Stimulated activated CD8-positive, alpha-beta memory T cell treated with anti-CD3 and anti-CD28 coated beads, Interleukin-15, amount 100 ng/mL, for 4 hours (primary cell): Measurements from ENCODE around the gene ADAMTSL3.
"Not testable (repeated sequence)": the region's sequence is repeated elsewhere in the genome, so short reads cannot be mapped to it uniquely, and the experiment has no call there.

Experiments used
- DNase-seq, 2 donors: peaks; one replicate each; pipeline ENCODE4 v3.0.0-alpha.2; 2020; ENCODE audit warnings: low read depth in 2 of 2

The ADAMTSL3 gene

DNA sequence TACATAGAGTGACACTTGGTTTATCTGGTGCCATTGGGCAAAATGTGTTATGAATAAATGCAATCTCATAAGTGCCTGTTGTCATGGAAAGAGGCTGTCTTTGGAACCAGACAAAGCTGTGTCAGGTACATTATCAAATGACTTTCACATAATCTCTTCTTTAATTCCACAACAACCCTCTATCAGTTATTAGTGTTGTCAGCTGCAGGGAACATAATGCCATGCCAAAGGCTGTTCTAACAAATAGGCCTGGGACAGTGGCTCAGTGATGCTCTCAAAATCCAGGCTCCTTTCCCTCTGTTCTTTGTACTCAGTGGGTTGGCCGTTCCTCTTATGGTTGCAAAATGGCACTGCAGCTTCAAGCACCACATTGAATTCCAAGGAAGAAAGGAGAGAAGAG lies 91.8 kb downstream of the ADAMTSL3 start:
- no peak for DNase-seq

DNA sequence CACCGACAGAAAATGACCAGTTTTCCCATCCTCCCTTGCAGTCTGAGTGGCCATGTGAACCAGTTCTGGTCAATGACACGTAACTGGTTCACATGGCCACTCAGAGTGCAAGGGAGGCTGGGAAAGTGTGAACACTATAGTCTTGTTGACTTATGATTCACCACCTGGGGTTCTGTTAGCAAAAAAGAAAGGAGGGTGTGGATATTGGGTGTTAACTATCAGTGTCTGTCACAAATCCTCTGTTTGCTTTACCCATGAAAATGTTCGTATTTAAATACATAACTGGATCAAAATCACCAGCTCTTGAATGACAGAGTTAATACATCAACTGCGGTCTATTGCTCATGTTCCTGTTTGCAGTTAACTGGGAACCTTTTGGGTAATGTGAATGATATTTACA lies 92.3 kb downstream of the ADAMTSL3 start:
- DNase-seq: no peak

DNA sequence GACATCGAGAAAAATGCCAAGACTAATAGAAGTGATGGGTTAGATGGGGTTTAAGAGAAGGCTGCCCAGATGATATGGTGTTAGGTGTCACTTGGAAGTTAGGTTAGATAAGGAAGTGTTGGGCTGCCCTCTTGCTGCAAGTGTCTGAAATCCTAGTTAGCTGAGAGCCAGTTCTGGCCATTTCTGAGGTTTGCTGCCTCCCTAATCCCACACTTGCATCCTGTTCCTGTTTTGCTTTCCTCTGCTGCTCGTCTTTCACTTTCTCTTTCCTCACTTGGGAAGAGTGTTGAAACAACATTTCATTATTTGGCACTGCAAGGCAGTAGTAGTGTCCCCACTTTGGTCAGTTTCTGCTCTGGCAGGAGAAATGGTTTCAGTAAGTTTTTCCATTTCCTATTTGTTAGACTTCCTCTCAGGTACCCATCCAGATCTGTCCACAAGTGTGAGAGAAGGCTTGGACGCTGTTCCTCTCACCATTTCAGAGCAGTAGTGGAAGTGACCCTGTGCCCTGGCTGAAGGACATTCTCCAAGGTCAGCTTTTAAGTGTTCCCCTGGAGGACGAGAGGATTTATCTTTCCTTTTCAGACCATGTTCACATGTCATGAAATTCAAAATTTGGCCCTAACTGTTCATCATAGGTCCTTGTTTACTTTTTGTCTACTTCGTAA lies 93.3 kb downstream of the ADAMTSL3 start:
- no peak for DNase-seq

DNA sequence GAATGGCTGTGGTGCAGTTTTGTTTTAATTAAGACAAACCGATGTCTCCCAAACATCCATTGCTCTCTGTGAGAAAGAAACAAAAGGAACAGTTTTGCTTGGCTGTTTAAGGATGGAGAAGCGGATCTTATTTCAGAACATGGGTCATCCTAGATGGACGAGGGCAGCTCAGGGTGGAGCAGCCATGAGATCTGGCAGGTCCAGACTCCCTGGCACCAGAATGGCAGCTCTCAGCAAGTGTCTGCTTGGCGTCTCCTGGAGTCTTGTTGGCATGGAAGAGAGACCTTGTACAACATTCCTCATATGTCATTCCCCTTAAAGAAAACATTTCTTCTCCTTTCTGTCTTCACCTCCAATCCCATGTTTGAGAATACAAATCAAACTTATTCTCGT lies 93.8 kb downstream of the ADAMTSL3 start:
- no peak for DNase-seq

DNA sequence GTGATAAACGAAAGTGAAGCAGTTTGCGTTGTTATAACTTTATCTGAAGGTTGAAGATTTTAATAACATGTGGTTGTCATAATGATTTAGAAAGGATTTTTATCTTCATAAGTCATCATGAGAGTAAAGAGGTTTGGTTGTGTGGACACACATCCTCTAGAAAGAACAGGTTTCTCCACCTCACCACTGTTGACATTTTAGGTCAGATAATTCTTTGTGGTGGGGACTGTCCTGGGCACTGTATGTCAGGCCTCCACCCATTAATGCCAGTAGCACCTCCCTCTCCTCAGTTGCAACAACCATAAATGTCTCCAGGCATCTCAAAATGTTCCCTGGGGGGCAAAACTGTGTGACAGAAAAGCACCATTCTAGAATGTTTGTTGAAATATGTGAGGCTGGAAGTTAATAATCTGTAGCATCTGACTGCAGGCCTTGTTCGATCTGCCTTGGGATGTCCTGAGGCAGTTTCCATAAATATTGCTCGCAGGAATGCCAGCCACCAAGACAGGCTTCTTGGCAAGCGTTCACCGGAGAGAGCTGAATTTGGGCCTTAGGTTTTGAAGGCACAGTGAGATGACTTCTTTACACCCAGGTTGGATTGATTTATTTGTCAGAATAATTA lies 100.1 kb downstream of the ADAMTSL3 start:
- DNase-seq: no peak

DNA sequence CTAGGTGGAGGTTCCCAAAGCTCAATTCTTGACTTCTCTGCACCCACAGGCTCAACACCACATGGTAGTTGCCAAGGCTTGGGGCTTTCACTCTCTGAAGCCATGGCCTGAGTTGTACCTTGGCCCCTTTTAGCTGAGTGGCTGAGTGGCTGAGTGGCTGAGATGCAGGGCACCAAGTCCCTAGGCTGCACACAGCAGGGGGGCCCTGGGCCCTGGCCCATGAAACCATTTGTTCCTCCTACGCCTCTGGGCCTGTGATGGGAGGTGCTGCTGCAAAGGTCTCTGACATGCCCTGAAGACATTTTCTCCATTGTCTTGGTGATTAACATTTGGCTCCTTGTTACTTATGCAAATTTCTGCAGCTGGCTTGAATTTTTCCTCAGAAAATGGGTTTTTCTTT lies 103.4 kb downstream of the ADAMTSL3 start:
- DNase-seq: not testable (repeated sequence)

DNA sequence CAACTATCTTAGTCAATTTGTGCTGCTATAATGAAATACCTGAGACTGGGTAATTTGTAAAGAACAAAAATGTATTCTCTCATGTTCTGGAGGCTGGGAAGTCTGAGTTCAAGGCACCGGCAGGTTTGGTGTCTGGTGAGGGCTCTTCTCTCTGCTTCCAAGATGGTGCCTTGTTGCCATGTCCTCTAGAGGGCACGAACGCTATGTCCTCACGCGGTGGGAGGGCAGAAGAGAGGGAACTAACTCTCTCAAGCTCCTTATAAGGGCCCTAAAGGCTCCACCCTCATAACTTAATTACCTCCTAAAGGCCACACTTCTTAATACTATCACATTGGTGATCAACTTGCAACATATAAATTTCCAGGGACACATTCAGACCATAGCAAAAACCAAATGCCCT lies 108.4 kb downstream of the ADAMTSL3 start:
- DNase-seq: no peak

DNA sequence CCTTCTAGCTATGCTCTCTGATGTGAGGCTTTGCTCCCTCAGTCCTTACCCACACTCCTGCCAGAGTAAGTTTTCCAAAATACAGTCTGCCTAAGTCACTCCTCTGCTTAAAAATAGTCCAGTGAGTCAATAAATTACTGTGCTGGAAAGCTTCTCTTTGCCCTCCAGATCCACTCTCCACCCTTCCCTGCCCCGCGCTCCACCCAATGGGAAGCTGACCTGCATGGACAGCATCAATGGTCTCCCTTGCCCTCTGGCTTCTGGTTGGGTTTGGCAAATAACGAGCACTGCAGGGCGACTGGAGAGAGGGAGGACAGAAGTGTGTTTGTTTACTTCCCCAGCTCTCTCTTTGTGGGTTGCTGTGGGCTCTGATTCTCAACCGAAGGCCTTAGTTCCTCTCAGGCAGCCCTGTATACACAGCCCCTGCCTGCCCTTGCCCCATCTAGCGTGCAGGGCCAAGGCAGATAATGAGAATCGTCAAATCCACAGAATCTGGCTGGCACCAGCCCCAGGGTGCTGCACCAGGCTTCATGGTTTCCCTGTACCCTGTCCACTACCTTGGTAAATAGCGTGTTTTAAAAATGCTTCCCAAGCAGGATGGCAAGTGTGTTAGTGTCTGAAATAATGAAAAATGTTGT lies 110.4 kb downstream of the ADAMTSL3 start:
- DNase-seq: no peak

DNA sequence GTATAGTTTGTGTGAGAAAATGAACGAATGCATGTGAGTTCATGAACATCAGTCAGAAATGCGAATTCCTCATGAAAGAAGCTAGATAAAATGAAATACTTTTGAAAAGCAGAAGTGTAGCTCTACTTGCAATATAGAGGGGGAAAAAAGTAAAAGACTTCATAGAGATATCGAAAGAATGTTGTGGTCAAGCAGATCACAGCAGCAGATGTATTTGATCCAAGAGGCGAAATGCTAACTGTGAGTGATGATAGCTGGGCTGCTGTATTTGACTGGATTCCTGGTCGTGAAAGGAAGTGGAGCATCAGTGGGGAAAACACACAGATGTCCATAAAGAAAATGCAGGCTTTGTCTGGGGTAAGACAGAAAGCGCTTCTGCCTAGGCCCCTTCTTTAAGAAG lies 112.4 kb downstream of the ADAMTSL3 start:
- no peak for DNase-seq

DNA sequence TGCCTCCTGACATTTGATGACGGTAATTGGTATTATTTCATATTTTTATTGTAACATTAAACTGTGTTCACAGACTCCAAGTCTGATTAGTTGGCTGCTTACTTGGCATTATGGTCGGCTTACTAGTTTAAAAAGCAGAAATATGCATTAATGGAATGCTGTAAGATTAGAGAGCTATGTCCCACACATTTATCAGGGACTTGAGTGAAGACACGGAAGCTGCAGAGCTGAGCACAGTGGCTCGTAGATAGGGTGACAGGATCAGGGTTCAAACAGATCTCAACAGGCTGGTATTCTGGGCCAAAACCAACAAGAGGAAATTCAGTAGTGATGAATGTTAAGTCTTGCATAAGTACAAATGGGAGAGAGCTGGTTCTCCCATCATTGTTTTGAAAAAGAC lies 113.8 kb downstream of the ADAMTSL3 start:
- no peak for DNase-seq

DNA sequence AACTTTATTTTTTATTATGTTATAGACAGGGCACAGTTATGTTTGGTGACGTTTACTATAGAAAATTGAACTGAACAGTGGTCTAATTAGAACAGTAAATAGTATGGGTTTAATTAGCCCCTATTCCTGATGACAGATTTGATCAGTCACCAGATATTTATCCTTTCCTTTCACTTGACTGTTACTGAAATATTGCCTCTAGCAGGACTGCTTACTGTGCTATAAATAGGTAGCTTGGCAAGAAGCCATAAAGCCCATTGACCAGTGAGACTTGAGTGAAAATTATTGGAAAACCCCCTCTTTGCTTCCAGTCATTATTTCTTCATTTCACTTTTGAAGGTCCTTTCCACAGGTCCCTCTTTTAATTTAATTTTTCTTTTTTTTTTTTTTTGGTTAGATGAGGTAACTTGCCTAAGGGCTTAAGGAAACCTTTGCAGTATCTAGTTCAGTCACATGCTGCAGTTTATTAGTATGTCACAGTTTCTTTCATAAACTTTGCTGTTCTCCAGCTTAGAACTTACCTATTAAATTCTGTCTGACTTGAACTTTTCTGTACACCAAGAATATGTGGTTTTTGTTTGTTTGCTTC lies 115.6 kb downstream of the ADAMTSL3 start:
- no peak for DNase-seq

DNA sequence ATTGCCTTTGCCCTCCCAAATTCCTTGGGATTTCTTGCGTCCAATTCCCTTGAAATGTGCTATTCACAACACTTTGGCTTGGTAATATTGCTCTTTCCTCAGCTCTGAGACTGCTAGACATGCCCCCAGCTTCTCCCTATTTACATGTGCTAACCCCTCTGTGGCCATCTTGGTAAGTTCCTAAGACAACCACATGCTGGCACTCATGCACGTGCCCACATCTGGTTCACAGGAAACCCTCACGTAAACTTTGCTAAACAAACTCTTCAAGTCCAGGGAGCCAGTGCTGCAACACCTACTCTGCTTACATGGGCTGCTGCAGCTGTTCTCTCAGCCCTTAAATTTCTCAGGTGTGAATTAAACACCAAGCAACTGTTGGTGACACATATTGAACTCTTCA lies 121.8 kb downstream of the ADAMTSL3 start:
- no peak for DNase-seq

DNA sequence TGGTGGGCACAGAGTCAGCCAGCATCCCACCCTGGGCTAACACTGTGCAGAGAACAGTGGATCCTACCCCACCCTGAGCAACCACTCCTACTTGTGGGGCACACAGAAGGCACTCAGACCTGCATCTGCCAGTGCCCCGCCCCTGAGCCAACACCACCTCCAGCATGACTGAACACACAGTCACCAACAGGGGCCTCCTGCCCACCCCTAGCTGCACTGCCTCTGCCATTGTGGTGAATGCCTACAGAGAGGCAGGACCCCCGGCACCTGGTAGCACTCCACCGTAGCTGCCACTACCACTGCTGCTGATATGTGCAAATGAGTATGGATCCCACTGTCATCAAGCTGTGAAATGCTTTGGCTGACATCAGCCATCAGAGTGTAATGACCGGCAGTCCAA lies 123.1 kb downstream of the ADAMTSL3 start:
- DNase-seq: no peak

DNA sequence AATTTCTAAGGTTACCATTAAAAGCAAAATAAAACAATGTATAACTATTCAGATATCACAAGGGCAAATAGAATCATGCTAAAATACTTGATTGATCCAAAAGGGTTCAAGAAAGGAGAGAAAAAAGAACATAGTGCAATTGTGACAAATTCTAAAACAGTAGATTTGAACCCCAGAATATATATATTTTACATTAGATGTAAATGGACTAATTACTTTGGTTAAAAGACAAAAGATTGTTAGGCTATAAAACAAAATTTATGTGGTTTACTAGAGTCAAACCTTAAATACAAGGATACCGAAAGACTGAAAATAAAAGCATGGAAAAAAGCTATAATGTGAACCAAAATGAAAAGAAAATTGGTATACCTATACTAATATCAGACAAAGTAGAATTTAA lies 129.3 kb downstream of the ADAMTSL3 start:
- DNase-seq: no peak

DNA sequence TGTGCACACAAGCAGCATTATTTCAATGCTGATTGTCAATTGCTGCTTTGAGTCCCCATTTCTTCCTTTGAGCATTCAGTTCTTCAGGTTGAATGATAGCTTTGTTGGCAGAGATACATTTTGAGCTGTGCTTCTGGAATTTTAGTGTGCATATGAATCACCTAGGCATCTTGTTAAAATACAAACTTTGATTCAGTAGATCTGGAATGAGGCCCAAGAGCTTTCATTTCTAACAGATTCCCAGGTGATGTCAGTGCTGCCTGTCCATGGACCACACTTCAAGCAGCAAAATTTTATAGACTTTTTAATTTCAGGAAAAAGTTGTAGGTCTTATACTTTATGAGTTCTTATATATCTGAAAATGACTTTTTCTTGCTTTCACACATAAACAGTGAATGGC lies 131.1 kb downstream of the ADAMTSL3 start:
- DNase-seq: no peak

DNA sequence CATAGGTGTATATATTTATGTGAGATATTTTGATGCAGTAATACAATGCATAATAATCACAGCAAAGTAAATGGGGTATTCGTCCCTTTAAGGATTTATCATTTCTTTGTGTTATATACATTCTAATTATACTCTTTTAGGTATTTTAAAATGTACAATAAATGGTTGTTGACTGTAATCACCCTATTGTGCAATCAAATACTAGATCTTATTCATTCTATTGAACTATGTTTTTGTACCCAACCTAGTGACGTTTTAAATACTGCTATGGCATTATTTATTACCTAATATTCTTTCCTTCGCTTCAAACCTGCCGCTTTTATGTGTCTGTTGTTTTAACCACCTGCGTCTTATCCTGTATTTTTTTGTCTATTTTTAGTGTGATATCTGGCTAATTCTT lies 132.4 kb downstream of the ADAMTSL3 start:
- DNase-seq: no peak

DNA sequence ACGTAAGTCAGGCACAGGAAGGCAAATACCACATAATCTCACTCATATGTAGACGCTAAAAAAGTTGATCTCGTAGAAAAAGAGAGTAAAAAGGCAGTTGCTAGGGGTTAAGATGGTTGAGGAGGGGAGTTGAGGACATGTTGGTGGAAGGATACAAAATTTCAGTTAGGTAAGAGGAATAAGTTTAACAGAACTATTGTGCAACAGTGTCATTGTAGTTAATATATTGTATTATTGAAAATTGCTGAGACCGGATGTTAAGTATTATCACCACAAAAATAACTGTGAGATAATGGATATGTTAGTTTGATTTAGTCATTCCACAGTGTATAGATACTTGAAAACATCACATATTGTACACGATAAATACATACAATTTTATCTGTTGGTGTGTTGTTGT lies 139.1 kb downstream of the ADAMTSL3 start:
- DNase-seq: no peak

DNA sequence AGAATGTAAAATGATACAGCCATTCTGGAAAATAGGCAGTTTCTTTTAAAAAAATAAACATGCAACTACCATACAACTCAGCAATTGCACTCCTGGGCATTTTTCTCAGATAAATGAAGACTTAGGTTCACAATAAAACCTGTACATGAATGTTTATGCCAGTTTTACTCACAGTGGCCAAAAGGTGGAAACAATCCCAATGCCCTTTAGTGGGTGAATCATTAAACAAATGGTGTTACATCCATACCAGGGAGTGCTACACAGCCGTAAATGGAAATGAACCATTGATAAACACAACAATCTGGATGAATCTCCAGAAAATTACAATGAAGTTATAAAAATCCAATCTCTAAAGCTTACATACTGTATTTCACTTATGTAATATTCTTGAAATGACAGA lies 140.3 kb downstream of the ADAMTSL3 start:
- no peak for DNase-seq

DNA sequence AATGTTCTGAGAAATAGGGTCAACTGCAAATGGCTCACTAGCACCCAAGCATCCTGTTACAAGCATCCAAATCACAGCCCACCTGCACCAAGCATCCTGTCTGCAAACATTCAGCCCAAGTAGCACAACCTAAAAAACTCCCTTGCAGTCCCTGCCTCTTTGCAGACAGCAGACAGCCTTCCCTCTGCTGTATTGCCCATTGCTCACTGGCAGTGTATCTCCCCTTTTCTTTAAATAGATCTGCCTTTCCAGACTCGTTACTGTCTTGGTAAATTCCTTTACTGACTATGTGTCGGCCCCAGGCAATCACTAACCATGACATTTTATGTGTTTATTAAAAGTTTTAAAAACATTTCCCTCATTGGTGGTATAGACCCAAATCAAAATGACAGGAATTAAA lies 155.4 kb downstream of the ADAMTSL3 start:
- no peak for DNase-seq

DNA sequence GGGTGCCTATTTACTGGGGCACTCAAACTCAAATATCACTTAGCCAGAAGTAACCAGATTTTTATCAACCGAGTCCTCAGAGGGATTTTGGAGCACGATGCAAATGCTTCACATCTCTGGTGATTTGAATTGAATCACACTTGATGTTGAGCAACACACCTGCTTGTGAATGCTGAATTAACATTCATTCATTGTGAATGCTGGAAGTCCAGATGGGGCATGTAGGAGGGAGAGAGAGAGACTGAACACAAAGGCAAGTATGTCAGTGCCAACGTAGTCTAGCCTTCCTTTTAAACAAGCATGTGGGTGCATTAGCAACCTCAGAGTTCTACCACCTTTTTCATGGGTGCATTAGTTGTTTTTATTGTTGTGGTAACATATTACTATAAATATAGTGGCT lies 156.2 kb downstream of the ADAMTSL3 start:
- DNase-seq: no peak

DNA sequence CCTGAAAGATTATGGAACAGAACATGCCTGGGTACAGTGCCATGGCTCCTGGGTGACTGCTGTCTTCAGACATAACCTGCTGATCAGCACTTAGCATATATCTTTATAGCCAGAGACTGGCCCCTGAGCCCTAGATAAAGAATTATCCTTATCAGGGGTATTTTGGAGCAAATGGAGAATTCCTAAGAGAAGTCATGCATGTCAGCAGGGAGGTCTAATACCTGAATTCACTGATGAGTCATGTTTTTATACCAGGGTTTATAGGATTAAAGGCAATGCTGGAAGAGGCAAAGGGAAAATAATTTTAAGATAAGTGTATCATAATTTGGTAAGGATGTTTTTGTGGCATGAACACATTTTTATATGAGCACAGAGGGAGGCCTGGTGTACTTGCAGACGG lies 159.8 kb downstream of the ADAMTSL3 start:
- DNase-seq: no peak

DNA sequence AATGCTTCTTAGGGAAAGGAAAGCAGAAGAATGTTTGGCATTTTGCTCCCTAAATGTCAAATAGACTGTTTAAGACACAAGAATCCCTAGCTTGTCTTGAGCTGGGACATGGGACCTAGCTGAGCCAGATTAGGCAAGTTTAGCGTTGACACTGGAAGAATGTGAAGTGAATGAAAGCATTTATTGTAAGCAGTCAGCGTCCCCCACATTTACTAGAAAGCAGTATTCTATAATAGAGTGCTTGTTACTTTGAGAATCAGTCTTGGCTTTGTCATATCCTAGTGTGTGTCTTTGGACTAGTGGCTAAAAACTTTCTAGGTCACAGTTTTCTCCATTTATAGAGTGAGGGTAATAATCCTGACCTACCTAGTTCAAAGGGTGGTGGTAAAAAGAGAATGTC lies 161.6 kb downstream of the ADAMTSL3 start:
- DNase-seq: no peak
